Measurements from ENCODE around the gene MED1. TPM values are rescaled to one million over a fixed set of nuclear protein-coding genes. Genes with fewer than 3 reads are reported as not detected.
"Not testable (repeated sequence)": the region's sequence is repeated elsewhere in the genome, so short reads cannot be mapped to it uniquely, and the experiment has no call there.

MED1 gene
- total and polyA plus RNA-seq, 7 donors: 4.2 to 22.5 (median 18.3) TPM

DNA sequence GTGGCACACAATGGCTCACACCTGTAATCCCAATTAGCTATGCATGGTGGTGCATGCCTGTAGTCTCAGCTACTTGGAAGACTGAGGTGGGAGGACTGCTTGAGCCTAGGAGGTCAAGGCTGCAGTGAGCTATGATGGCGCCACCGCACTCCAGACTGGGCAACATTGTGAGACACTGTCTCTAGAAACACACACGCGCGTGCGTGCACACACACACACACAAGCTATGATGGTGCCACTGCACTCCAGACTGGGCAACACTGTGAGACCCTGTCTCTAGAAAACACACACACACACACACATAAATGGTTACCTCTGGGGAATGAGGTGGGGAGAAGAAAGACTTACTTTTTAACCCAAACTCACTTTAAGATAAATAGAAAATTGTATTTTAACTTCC lies 66.0 kb downstream of the MED1 start:
- Histone ChIP-seq H3K27ac (no peak overlapping the region), H3K4me1 (peaks cover 0 to 5% (median 0%) of the 10 kb centered on the region in 4 donors), H3K9me3 (no peaks in the 10 kb centered on the region), H3K36me3 (peaks cover 0 to 13% (median 0%) of the 10 kb centered on the region in 4 donors), H3K27me3 (no peaks in the 10 kb centered on the region), H3K4me3 (no peak overlapping the region)
- intact Hi-C loops (cut with DNase I): no loop called here
- WGBS, 2 donors: 98% methylated on average over 6 of the region's 6 CpGs
- no peak for TF ChIP-seq POLR2A (IDR thresholded peaks at IDR 0.05)
- TF ChIP-seq, protein P1, sequence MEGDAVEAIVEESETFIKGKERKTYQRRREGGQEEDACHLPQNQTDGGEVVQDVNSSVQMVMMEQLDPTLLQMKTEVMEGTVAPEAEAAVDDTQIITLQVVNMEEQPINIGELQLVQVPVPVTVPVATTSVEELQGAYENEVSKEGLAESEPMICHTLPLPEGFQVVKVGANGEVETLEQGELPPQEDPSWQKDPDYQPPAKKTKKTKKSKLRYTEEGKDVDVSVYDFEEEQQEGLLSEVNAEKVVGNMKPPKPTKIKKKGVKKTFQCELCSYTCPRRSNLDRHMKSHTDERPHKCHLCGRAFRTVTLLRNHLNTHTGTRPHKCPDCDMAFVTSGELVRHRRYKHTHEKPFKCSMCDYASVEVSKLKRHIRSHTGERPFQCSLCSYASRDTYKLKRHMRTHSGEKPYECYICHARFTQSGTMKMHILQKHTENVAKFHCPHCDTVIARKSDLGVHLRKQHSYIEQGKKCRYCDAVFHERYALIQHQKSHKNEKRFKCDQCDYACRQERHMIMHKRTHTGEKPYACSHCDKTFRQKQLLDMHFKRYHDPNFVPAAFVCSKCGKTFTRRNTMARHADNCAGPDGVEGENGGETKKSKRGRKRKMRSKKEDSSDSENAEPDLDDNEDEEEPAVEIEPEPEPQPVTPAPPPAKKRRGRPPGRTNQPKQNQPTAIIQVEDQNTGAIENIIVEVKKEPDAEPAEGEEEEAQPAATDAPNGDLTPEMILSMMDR (IDR thresholded peaks at IDR 0.05): no peak
- no peak for TF ChIP-seq EP300 (IDR thresholded peaks at IDR 0.05)
- TF ChIP-seq POLR2AphosphoS5 (IDR thresholded peaks at IDR 0.05): no peak
- DNase-seq: no peak

DNA sequence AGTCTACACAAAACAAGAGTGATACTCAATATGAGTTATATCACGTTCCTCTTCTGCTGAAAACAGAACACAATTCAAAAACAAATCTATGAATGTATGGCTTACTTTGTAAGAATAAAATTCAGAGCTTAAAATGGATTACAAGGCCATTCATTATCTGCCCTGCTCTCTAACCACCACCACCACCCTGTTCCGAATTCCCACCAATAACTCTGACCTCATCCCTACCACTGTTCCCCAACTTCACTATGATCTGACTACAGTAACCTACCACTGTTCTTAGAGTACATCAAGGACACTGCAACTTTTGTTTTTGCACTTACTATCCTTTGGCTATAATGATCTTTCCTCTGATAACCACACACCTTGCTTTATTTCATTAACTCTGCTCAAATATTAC lies 70.9 kb downstream of the MED1 start:
- TF ChIP-seq EP300 (IDR thresholded peaks at IDR 0.05): no peak
- TF ChIP-seq, protein P1 (IDR thresholded peaks at IDR 0.05): no peak
- TF ChIP-seq POLR2A (IDR thresholded peaks at IDR 0.05): no peak
- no peak for TF ChIP-seq POLR2AphosphoS5 (IDR thresholded peaks at IDR 0.05)
- WGBS, 2 donors: 82 to 90% methylated on average over 2 of the region's 2 CpGs
- Histone ChIP-seq H3K4me3 (no peak overlapping the region), H3K36me3 (no peaks in the 10 kb centered on the region), H3K4me1 (peaks cover 0 to 20% (median 10%) of the 10 kb centered on the region in 4 donors), H3K27me3 (no peaks in the 10 kb centered on the region), H3K27ac (no peak overlapping the region), H3K9me3 (no peaks in the 10 kb centered on the region)
- no peak for DNase-seq
- intact Hi-C loops (cut with DNase I): no loop called here

DNA sequence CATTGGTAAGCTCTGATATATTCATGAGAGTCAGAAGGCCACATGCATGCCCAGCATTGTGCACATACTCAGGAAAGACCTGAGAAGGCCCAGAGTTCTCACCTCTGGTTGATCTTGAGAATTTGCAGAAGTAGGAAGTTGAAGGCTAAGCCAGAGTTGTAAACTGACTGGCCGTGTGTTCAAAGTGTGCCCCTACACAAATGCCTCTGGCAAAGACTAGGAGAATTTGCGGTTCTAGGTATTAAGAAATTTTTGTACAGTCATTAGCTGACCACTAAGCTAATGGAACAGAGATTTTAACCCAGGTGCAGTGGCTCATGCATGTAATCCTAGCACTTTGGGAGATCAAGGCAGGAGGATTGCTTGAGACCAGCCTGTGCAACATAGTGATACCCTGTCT lies 74.6 kb downstream of the MED1 start:
- TF ChIP-seq, protein P1 (IDR thresholded peaks at IDR 0.05): no peak
- intact Hi-C loops (cut with DNase I): no loop called here
- H3K27me3 ChIP-seq: no peaks in the 10 kb centered on the region
- DNase-seq: no peak
- no peak overlapping the region for H3K4me3 ChIP-seq
- 51 to 74% methylated on average over 2 of the region's 2 CpGs for WGBS, 2 donors
- peaks cover 0 to 22% (median 14%) of the 10 kb centered on the region in 4 donors for H3K4me1 ChIP-seq
- no peaks in the 10 kb centered on the region for H3K36me3 ChIP-seq
- no peaks in the 10 kb centered on the region for H3K9me3 ChIP-seq
- no peak overlapping the region for H3K27ac ChIP-seq

DNA sequence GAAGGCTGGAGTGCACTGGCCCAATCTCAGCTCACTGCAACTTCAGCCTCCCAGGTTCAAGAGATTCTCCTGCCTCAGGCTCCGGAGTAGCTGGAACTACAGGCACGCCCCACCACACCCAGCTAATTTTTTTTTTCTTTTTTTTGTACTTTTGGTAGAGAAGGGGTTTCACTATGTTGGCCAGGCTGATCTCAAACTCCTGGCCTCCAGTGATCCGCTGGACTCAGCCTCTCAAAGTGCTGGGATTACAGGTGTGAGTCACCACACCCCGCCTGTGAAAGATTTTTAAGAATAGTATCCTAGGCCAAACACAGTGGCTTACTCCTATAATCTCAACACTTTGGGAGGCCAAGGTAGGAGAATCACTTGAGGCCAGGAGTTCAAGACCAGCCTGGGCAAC lies 83.3 kb downstream of the MED1 start:
- H3K27ac ChIP-seq; H3K36me3 ChIP-seq; H3K4me3 ChIP-seq; H3K27me3 ChIP-seq; intact Hi-C loops (cut with DNase I); H3K9me3 ChIP-seq; DNase-seq: not testable (repeated sequence)
- 88 to 89% methylated on average over 4 of the region's 4 CpGs for WGBS, 2 donors
- peaks cover 0 to 28% (median 26%) of the 10 kb centered on the region in 4 donors for H3K4me1 ChIP-seq

DNA sequence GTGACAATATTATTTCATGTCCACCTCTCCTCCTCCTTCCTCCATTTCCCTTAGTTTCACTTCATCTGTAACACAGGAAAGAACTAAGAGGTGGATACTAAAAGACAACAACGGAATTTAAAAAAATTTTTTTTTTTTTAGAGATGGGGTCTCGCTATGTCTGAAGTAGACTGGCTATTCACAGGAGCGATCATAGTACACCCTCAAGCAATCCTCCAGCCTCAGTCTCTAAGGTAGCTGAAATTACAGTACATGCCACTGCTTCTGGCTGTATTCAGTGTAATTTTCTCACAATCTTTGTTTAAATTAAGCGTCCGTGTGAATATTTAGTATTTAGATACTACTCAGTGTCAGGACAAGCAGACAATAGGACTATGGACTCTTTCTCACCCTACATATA lies 85.2 kb downstream of the MED1 start:
- peak overlapping the region in 1 of 4 donors; percentile 2 for H3K4me3 ChIP-seq
- H3K36me3 ChIP-seq: no peaks in the 10 kb centered on the region
- no peak for DNase-seq
- peak overlapping the region; percentile 39 to 73 (median 56) for H3K27ac ChIP-seq
- TF ChIP-seq POLR2A (IDR thresholded peaks at IDR 0.05) (no peak), POLR2AphosphoS5 (IDR thresholded peaks at IDR 0.05) (no peak), EP300 (IDR thresholded peaks at IDR 0.05) (no peak)
- TF ChIP-seq, protein P1 (IDR thresholded peaks at IDR 0.05): no peak
- WGBS, 2 donors: 80 to 90% methylated on average over 5 of the region's 5 CpGs
- no peaks in the 10 kb centered on the region for H3K9me3 ChIP-seq
- intact Hi-C loops (cut with DNase I): no loop called here
- no peaks in the 10 kb centered on the region for H3K27me3 ChIP-seq
- H3K4me1 ChIP-seq: peaks cover 0 to 28% (median 25%) of the 10 kb centered on the region in 4 donors
